ENCODE measurements around the gene ONECUT3. TPM values are rescaled to one million over a fixed set of nuclear protein-coding genes. Genes with fewer than 3 reads are reported as not detected.

Gene ONECUT3
- total and polyA plus RNA-seq, 2 donors from 2014 or later, result not detected

- peaks cover 3% of the 10 kb centered on the region for H3K27me3 ChIP-seq (ENCODE audit: control insufficient read depth, insufficient read depth, low read length)
- no peaks in the 10 kb centered on the region for H3K36me3 ChIP-seq (ENCODE audit: control insufficient read depth in 2 of 3, insufficient read depth in 3 of 3, low read length in 3 of 3)
- no peak overlapping the region for H3K9ac ChIP-seq (ENCODE audit: low read length in 3 of 3)
- H3K4me1 ChIP-seq (ENCODE audit: control insufficient read depth in 2 of 3, insufficient read depth in 2 of 3, low read depth in 1 of 3, low read length in 3 of 3), result no peaks in the 10 kb centered on the region
- intact Hi-C loops (cut with DNase I), result no loop called here
- FAIRE-seq, result no peak
- no peaks in the 10 kb centered on the region for H3K9me3 ChIP-seq (ENCODE audit: control insufficient read depth in 2 of 3, insufficient read depth in 1 of 3, low read length in 3 of 3)
- no peak for DNase-seq
- TF ChIP-seq CTCF (IDR thresholded peaks at IDR 0.05; ENCODE audit: borderline replicate concordance, extremely low read depth, insufficient read depth), result no peak
- no peak overlapping the region for H3K4me3 ChIP-seq (ENCODE audit: low read length in 3 of 3)
- no peak overlapping the region for H3K27ac ChIP-seq (ENCODE audit: low read depth in 2 of 2, low read length in 2 of 2)
Measured at GRCh38 chr19:1734321-1734966, 18.9 kb upstream of the ONECUT3 start.

- H3K9me3 ChIP-seq (ENCODE audit: control insufficient read depth in 2 of 3, insufficient read depth in 1 of 3, low read length in 3 of 3), result peaks cover 0 to 2% (median 0%) of the 10 kb centered on the region in 3 donors
- H3K27me3 ChIP-seq (ENCODE audit: control insufficient read depth, insufficient read depth, low read length), result peaks cover 3% of the 10 kb centered on the region
- H3K27ac ChIP-seq (ENCODE audit: low read depth in 2 of 2, low read length in 2 of 2), result no peak overlapping the region
- H3K4me1 ChIP-seq (ENCODE audit: control insufficient read depth in 2 of 3, insufficient read depth in 2 of 3, low read depth in 1 of 3, low read length in 3 of 3), result no peaks in the 10 kb centered on the region
- no peak overlapping the region for H3K9ac ChIP-seq (ENCODE audit: low read length in 3 of 3)
- TF ChIP-seq CTCF (IDR thresholded peaks at IDR 0.05; ENCODE audit: borderline replicate concordance, extremely low read depth, insufficient read depth), result no peak
- H3K4me3 ChIP-seq (ENCODE audit: low read length in 3 of 3), result no peak overlapping the region
- FAIRE-seq (no peak), DNase-seq (no peak)
- intact Hi-C loops (cut with DNase I), result no loop called here
- no peaks in the 10 kb centered on the region for H3K36me3 ChIP-seq (ENCODE audit: control insufficient read depth in 2 of 3, insufficient read depth in 3 of 3, low read length in 3 of 3)
Measured at GRCh38 chr19:1736280-1736679, 17.0 kb upstream of the ONECUT3 start.

GRCh38 chr19:1736927-1737326 lies 16.4 kb upstream of the ONECUT3 start:
- H3K27ac ChIP-seq (ENCODE audit: low read depth in 2 of 2, low read length in 2 of 2), result no peak overlapping the region
- H3K27me3 ChIP-seq (ENCODE audit: control insufficient read depth, insufficient read depth, low read length), result peaks cover 3% of the 10 kb centered on the region
- H3K9ac ChIP-seq (ENCODE audit: low read length in 3 of 3), result no peak overlapping the region
- peaks cover 0 to 2% (median 0%) of the 10 kb centered on the region in 3 donors for H3K9me3 ChIP-seq (ENCODE audit: control insufficient read depth in 2 of 3, insufficient read depth in 1 of 3, low read length in 3 of 3)
- H3K4me3 ChIP-seq (ENCODE audit: low read length in 3 of 3), result no peak overlapping the region
- no peak for TF ChIP-seq CTCF (IDR thresholded peaks at IDR 0.05; ENCODE audit: borderline replicate concordance, extremely low read depth, insufficient read depth)
- no peaks in the 10 kb centered on the region for H3K36me3 ChIP-seq (ENCODE audit: control insufficient read depth in 2 of 3, insufficient read depth in 3 of 3, low read length in 3 of 3)
- H3K4me1 ChIP-seq (ENCODE audit: control insufficient read depth in 2 of 3, insufficient read depth in 2 of 3, low read depth in 1 of 3, low read length in 3 of 3), result no peaks in the 10 kb centered on the region
- DNase-seq (no peak), FAIRE-seq (no peak)
- intact Hi-C loops (cut with DNase I), result no loop called here
